Tibial nerve (tissue), 4 donors: ENCODE results near the gene NPHP4. TPM values are rescaled to one million over a fixed set of nuclear protein-coding genes. Genes with fewer than 3 reads are reported as not detected.

Experiments used
- DNase-seq, 2 donors: peaks; one replicate each; pipeline ENCODE4 v3.0.0-alpha.2; 2019; ENCODE audit warnings: low spot score in 2 of 2
- H3K27ac ChIP-seq, 4 donors: fragments of 200-600 bp; sonication (generic) in 3 of 4; one replicate each; pipeline ENCODE4 v1.5.1; 2017 to 2019; ENCODE audit warnings: mild to moderate bottlenecking in 1 of 4
- H3K27me3 ChIP-seq, 2 donors: fragments of 200-600 bp; sonication (generic) in 1 of 2; one replicate each; pipeline versions ENCODE4 v1.5.1 to v1.6.0; 2017 to 2019
- H3K36me3 ChIP-seq, 3 donors: fragments of 200-600 bp; sonication (generic); one replicate each; pipeline ENCODE4 v1.5.1; 2018 to 2019
- H3K4me1 ChIP-seq, 4 donors: fragments of 200-600 bp; sonication (generic) in 3 of 4; one replicate each; pipeline ENCODE4 v1.5.1; 2017 to 2019
- H3K4me3 ChIP-seq, 4 donors: fragments of 200-600 bp; sonication (generic) in 3 of 4; one replicate each; pipeline ENCODE4 v1.5.1; 2017 to 2019; ENCODE audit warnings: mild to moderate bottlenecking in 1 of 4, moderate library complexity in 1 of 4
- H3K9me3 ChIP-seq, 4 donors: fragments of 200-600 bp; sonication (generic) in 3 of 4; one replicate each; pipeline ENCODE4 v1.5.1; 2017 to 2019
- EP300 ChIP-seq, 2 donors: sonication (generic); formaldehyde crosslinking; IDR thresholded peaks; one replicate each; pipeline ENCODE4 v1.6.1; 2017; ENCODE audit warnings: antibody characterized with exemption in 2 of 2, mild to moderate bottlenecking in 1 of 2
- POLR2A ChIP-seq, 2 donors: fragments of 450-650 bp; IDR thresholded peaks; one replicate each; pipeline ENCODE4 v1.6.1; 2017; ENCODE audit warnings: antibody characterized with exemption in 2 of 2, mild to moderate bottlenecking in 2 of 2, moderate library complexity in 2 of 2
- WGBS, 2 donors: methylation state at CpG; one replicate each; pipeline ENCODE4 v1.1.5; 2018; 5-methylcytosine and 5-hydroxymethylcytosine counted together
- total RNA-seq, 4 donors: library from RNA; depleted of rRNA; stranded (reverse); fragments of >200 nt; gene quantifications; one replicate each; pipeline ENCODE4 v1.1.0, GENCODE V29; 2016
- TF ChIP-seq, protein P1 (sequence below), 5 experiments: fragments of 200-600 bp in 3 of 5; fragments of 450-650 bp in 2 of 5; sonication (generic) in 3 of 5; IDR thresholded peaks; one replicate each; pipeline ENCODE4 v1.5.1; 2016 to 2019; ENCODE audit warnings: antibody characterized with exemption in 5 of 5, mild to moderate bottlenecking in 3 of 5, moderate library complexity in 2 of 5

NPHP4 gene
- total RNA-seq, 4 donors from 2014 or later, result 14.7 to 34.5 (median 28.0) TPM

DNA sequence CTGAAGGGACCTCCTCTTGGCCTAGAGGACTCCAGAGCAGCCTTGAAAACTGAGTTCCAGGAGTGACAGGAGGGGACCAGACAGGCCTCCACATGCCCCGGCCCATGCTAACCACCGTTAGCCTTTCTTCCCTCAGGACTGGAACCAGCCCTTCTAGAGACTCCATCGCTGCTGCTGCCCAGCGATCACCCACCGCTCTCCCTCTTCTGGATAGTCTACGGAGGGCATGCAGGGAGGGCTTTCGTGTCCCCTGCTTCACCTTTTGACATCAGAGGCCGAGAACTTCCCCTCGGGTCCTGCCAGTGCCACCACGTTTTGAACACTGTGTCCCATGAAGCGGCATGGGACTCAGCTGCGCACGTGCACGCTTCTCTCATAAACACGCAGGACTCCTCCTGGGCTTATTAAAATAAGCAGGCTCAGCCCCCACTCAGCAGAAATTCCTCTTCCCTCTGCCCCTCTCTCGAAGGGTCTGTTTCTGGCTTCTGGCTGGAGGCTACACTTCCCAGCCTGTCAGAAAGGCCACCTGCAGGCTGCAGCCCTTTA is 26.6 kb downstream of the NPHP4 start:
- no peak overlapping the region for H3K4me3 ChIP-seq
- no peaks in the 10 kb centered on the region for H3K27me3 ChIP-seq
- no peak for DNase-seq
- no peaks in the 10 kb centered on the region for H3K9me3 ChIP-seq
- TF ChIP-seq POLR2A (IDR thresholded peaks at IDR 0.05) (no peak), EP300 (IDR thresholded peaks at IDR 0.05) (no peak)
- TF ChIP-seq, protein P1, sequence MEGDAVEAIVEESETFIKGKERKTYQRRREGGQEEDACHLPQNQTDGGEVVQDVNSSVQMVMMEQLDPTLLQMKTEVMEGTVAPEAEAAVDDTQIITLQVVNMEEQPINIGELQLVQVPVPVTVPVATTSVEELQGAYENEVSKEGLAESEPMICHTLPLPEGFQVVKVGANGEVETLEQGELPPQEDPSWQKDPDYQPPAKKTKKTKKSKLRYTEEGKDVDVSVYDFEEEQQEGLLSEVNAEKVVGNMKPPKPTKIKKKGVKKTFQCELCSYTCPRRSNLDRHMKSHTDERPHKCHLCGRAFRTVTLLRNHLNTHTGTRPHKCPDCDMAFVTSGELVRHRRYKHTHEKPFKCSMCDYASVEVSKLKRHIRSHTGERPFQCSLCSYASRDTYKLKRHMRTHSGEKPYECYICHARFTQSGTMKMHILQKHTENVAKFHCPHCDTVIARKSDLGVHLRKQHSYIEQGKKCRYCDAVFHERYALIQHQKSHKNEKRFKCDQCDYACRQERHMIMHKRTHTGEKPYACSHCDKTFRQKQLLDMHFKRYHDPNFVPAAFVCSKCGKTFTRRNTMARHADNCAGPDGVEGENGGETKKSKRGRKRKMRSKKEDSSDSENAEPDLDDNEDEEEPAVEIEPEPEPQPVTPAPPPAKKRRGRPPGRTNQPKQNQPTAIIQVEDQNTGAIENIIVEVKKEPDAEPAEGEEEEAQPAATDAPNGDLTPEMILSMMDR (IDR thresholded peaks at IDR 0.05), result no peak
- H3K4me1 ChIP-seq, result no peaks in the 10 kb centered on the region
- WGBS, 2 donors, result 89 to 91% methylated on average over 16 of the region's 16 CpGs
- peaks cover 0 to 76% (median 0%) of the 10 kb centered on the region in 3 donors for H3K36me3 ChIP-seq
- no peak overlapping the region for H3K27ac ChIP-seq

DNA sequence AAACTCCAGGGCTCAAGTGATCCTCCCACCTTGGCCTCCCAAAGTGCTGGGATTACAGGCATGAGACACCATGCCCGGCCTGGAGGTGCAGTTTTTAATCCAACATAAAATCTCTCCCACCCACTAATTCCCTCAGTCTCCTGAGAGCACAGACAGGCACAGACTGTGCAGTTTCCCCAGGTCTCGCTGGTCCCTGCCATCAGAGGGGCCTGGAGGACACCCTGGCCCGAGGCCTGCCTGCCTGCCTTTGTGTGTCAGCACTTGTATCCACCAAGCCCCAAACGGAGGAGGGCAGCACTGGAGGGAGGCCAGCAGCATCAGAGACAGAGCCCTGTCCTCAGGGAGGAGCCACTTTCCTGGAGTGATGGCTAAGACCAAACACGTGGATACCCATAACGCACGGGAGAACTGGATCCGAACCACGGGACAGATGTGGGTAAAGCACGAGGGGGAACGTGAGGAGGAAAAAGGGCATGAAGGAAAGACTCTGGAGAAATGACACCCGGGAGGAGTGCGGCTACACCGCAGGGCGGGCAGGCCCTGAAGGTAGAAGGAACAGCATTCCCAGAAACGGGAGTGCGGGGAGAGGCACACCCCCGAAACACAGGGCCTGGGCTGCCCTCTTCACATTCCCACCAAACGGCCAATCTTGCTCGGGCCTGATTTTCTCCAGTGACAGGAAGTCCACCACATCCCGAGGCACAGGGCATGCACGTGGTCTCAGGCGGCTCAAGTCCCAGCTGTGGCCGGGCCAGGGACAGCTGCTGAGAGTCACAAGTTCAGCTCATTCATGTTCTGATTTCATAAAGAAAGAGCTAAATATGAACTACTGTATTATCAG is 29.7 kb downstream of the NPHP4 start:
- no peaks in the 10 kb centered on the region for H3K27me3 ChIP-seq
- no peak for TF ChIP-seq EP300 (IDR thresholded peaks at IDR 0.05)
- TF ChIP-seq, protein P1 (IDR thresholded peaks at IDR 0.05), result no peak
- no peak for DNase-seq
- peaks cover 0 to 82% (median 0%) of the 10 kb centered on the region in 3 donors for H3K36me3 ChIP-seq
- no peaks in the 10 kb centered on the region for H3K9me3 ChIP-seq
- H3K27ac ChIP-seq, result no peak overlapping the region
- WGBS, 2 donors, result 84 to 90% methylated on average over 23 to 24 of the region's 24 CpGs
- H3K4me1 ChIP-seq, result no peaks in the 10 kb centered on the region
- H3K4me3 ChIP-seq, result no peak overlapping the region

DNA sequence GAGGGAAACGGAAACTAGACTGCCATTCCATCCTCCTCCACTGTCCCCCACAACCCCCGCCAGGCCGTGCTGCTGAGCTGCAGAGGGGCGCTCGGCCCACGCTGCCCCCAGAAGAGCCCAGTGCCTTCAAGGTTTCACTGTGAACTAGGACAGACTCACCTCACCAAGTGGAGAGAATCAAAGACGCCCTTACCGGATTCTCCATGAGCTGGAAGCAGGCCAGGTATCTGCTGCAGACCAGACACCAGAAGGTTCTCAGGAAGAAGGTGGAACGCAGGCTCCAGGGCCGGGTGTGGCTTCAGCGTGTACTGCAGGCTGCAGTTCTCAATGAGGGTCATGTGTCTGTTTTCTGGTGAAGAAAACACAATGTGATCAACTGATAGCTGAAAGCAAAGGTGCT is 30.6 kb downstream of the NPHP4 start:
- no peaks in the 10 kb centered on the region for H3K27me3 ChIP-seq
- DNase-seq, result no peak
- WGBS, 2 donors, result 84 to 88% methylated on average over 8 to 11 of the region's 11 CpGs
- no peak overlapping the region for H3K27ac ChIP-seq
- H3K36me3 ChIP-seq, result peaks cover 0 to 81% (median 0%) of the 10 kb centered on the region in 3 donors
- H3K4me3 ChIP-seq, result no peak overlapping the region
- H3K4me1 ChIP-seq, result no peaks in the 10 kb centered on the region
- TF ChIP-seq POLR2A (IDR thresholded peaks at IDR 0.05), result no peak
- TF ChIP-seq, protein P1 (IDR thresholded peaks at IDR 0.05), result no peak
- TF ChIP-seq EP300 (IDR thresholded peaks at IDR 0.05), result no peak
- H3K9me3 ChIP-seq, result no peaks in the 10 kb centered on the region

DNA sequence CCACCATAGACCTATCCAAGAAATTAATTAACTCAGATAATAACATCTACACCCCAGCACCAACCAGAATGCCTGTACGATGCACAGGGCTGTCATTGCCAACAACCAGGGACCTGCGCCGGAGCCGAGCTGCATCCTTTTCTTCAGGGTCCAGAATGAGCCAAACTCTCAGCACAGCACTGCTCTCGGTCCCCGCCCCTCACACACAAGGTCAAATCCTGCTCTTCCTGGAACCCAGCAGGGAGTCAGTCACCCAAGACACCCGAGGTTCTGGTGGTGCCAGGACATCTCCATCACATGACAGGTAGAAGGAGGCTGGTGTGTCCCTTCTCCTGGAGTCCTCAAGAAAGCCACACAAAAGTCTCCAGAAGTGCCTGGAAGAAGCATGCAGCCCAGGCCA is 31.9 kb downstream of the NPHP4 start:
- Histone ChIP-seq H3K4me1 (no peaks in the 10 kb centered on the region), H3K36me3 (peaks cover 0 to 81% (median 0%) of the 10 kb centered on the region in 3 donors), H3K4me3 (no peak overlapping the region), H3K9me3 (no peaks in the 10 kb centered on the region), H3K27ac (no peak overlapping the region), H3K27me3 (no peaks in the 10 kb centered on the region)
- no peak for DNase-seq
- WGBS, 2 donors, result 86 to 92% methylated on average over 7 of the region's 7 CpGs
- TF ChIP-seq POLR2A (IDR thresholded peaks at IDR 0.05) (no peak), EP300 (IDR thresholded peaks at IDR 0.05) (no peak)
- TF ChIP-seq, protein P1 (IDR thresholded peaks at IDR 0.05), result no peak

DNA sequence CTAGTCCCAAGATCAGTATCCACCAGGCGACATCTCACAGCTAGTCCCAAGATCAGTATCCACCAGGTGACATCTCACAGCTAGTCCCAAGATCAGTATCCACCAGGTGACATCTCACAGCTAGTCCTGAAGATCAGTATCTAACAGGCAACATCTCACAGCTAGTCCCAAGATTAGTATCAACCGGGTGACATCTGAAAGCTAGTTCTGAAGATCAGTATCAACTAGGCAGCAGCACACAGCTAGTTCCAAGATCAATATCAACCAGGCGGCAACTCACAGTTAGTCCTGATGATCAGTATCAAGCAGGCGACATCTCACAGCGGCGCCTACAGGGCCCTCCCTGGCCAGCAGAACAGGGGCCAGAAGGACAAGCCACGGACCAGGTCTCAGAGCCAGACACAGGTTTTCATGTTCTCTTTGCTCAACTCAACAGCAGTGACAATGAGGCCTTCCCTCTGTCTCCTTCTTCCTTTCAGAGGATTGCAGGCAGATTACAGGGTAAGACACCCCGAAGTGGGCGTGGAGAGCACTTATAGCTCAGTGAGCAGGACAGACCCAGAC is 32.5 kb downstream of the NPHP4 start:
- Histone ChIP-seq H3K27me3 (no peaks in the 10 kb centered on the region), H3K36me3 (peaks cover 0 to 81% (median 0%) of the 10 kb centered on the region in 3 donors), H3K4me3 (no peak overlapping the region), H3K27ac (no peak overlapping the region), H3K9me3 (no peaks in the 10 kb centered on the region), H3K4me1 (no peaks in the 10 kb centered on the region)
- DNase-seq, result no peak
- WGBS, 2 donors, result 94 to 97% methylated on average over 8 to 9 of the region's 9 CpGs
- no peak for TF ChIP-seq EP300 (IDR thresholded peaks at IDR 0.05)
- no peak for TF ChIP-seq POLR2A (IDR thresholded peaks at IDR 0.05)
- TF ChIP-seq, protein P1 (IDR thresholded peaks at IDR 0.05), result no peak
